Hepatocyte (in vitro differentiated cells): ENCODE measurements around the gene SEMA3G.

Source experiments
- EZH2 ChIP-seq: fragments of 200-600 bp; sonication (generic); IDR thresholded peaks from 2 replicates; pipeline ENCODE4 v1.6.1; 2016; ENCODE audit warnings: antibody characterized with exemption, mild to moderate bottlenecking, borderline replicate concordance
- TF ChIP-seq, protein P1 (sequence below): fragments of 200-600 bp; sonication (generic); IDR thresholded peaks from 2 replicates; pipeline ENCODE4 v1.5.1; 2016; ENCODE audit warnings: antibody characterized with exemption, mild to moderate bottlenecking; ENCODE audit not compliant: poor library complexity

DNA sequence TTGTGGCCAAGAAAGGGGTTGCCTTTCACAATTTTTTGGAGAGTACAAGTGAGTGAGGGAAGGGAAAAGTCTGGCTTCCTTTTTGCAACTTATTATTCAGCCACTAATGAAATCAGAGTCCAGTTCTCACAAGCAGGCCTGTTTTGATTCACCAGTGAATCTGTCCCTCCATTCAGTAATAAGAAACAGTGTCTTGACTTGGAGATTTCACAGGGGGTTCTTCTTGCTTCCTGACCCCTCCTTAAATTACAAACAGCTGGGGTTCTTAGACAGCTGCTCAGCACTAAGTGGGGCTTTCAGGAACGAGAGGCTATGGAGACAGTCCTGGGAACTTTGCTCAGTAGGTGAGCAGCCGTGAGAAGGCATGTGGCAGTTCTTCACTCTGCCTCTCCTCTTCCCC, 24.5 kb downstream of the SEMA3G start:
- TF ChIP-seq, protein P1, sequence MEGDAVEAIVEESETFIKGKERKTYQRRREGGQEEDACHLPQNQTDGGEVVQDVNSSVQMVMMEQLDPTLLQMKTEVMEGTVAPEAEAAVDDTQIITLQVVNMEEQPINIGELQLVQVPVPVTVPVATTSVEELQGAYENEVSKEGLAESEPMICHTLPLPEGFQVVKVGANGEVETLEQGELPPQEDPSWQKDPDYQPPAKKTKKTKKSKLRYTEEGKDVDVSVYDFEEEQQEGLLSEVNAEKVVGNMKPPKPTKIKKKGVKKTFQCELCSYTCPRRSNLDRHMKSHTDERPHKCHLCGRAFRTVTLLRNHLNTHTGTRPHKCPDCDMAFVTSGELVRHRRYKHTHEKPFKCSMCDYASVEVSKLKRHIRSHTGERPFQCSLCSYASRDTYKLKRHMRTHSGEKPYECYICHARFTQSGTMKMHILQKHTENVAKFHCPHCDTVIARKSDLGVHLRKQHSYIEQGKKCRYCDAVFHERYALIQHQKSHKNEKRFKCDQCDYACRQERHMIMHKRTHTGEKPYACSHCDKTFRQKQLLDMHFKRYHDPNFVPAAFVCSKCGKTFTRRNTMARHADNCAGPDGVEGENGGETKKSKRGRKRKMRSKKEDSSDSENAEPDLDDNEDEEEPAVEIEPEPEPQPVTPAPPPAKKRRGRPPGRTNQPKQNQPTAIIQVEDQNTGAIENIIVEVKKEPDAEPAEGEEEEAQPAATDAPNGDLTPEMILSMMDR = no peak
- TF ChIP-seq EZH2 = no peak
